CD14-positive monocyte (primary cell): ENCODE measurements around the gene CDKN2AIP. TPM values are rescaled to one million over a fixed set of nuclear protein-coding genes. Genes with fewer than 3 reads are reported as not detected.

Source experiments
- DNase-seq, 3 donors: peaks; one replicate each; pipeline ENCODE4 v3.0.0-alpha.2; 2011 to 2022
- H2AFZ ChIP-seq: 2 replicates; pipeline ENCODE4 v1.6.0; 2012; ENCODE audit warnings: mild to moderate bottlenecking, low read depth, low read length, inconsistent platforms; ENCODE audit not compliant: insufficient read depth, poor library complexity, severe bottlenecking
- H3K27ac ChIP-seq, 2 donors: 1 replicate in 1 of 2; 2 replicates in 1 of 2; pipeline ENCODE4 v1.5.1; 2012 to 2013; ENCODE audit warnings: low read length in 2 of 2, control low read depth in 1 of 2, inconsistent platforms in 1 of 2, low read depth in 1 of 2, mild to moderate bottlenecking in 1 of 2
- H3K27me3 ChIP-seq, 2 donors: one replicate each; pipeline versions ENCODE4 v1.6.0 to v1.6.1; 2011 to 2013; ENCODE audit warnings: low read length in 2 of 2; ENCODE audit not compliant: control insufficient read depth in 2 of 2, insufficient read depth in 2 of 2
- H3K36me3 ChIP-seq, 2 donors: replicated peaks in 1 of 2; 1 replicate in 1 of 2; 2 replicates in 1 of 2; pipeline versions ENCODE4 v1.5.1 to v1.6.1; 2012 to 2013; ENCODE audit warnings: low read length in 2 of 2, control low read depth in 1 of 2, inconsistent platforms in 1 of 2, mild to moderate bottlenecking in 1 of 2; ENCODE audit not compliant: insufficient read depth in 2 of 2, control insufficient read depth in 1 of 2
- H3K4me1 ChIP-seq, 2 donors: 1 replicate in 1 of 2; 2 replicates in 1 of 2; pipeline versions ENCODE4 v1.5.1 to v1.6.1; 2012 to 2013; ENCODE audit warnings: low read length in 2 of 2, control low read depth in 1 of 2, inconsistent platforms in 1 of 2, mild to moderate bottlenecking in 1 of 2, moderate library complexity in 1 of 2; ENCODE audit not compliant: insufficient read depth in 2 of 2, control insufficient read depth in 1 of 2
- H3K4me2 ChIP-seq: replicated peaks from 2 replicates; pipeline ENCODE3; 2012; ENCODE audit warnings: low read length, moderate library complexity, mild to moderate bottlenecking; ENCODE audit not compliant: poor library complexity, severe bottlenecking; ENCODE audit errors: extremely low read depth
- H3K4me3 ChIP-seq, 3 experiments: fragments of 200-600 bp in 1 of 3; sonication (generic) in 1 of 3; replicated peaks in 1 of 3; 1 replicate in 2 of 3; 2 replicates in 1 of 3; pipeline ENCODE4 v1.5.1; 2011 to 2013; ENCODE audit warnings: low read length in 3 of 3, mild to moderate bottlenecking in 3 of 3, control low read depth in 2 of 3, low read depth in 2 of 3, inconsistent platforms in 1 of 3, moderate library complexity in 1 of 3
- H3K79me2 ChIP-seq: 2 replicates; pipeline ENCODE4 v1.6.0; 2012; ENCODE audit warnings: mild to moderate bottlenecking, control low read depth, inconsistent platforms, low read length, moderate library complexity; ENCODE audit not compliant: insufficient read depth
- H3K9ac ChIP-seq: 2 replicates; pipeline ENCODE4 v1.6.0; 2017; ENCODE audit warnings: low read length, mild to moderate bottlenecking; ENCODE audit not compliant: insufficient read depth, poor library complexity, severe bottlenecking
- H3K9me3 ChIP-seq, 2 donors: replicated peaks in 1 of 2; 1 replicate in 1 of 2; 2 replicates in 1 of 2; pipeline versions ENCODE4 v1.5.1 to v1.6.1; 2012 to 2013; ENCODE audit warnings: low read length in 2 of 2, control low read depth in 1 of 2; ENCODE audit not compliant: control insufficient read depth in 1 of 2, insufficient read depth in 1 of 2
- H4K20me1 ChIP-seq: 2 replicates; pipeline ENCODE4 v1.6.0; 2012; ENCODE audit warnings: mild to moderate bottlenecking, low read length, control low read depth, moderate library complexity; ENCODE audit not compliant: insufficient read depth
- H3K27ac Mint-ChIP-seq, 7 donors: one replicate each; pipeline ENCODE4 v1.8.0; 2020; ENCODE audit warnings: mild to moderate bottlenecking in 7 of 7, mixed read lengths in 7 of 7, moderate library complexity in 6 of 7, inconsistent platforms in 2 of 7
- H3K27me3 Mint-ChIP-seq, 3 donors: one replicate each; pipeline ENCODE4 v1.8.0; 2021 to 2022; ENCODE audit warnings: low read depth in 3 of 3, mild to moderate bottlenecking in 3 of 3, mixed read lengths in 3 of 3, moderate library complexity in 3 of 3, inconsistent platforms in 1 of 3
- H3K36me3 Mint-ChIP-seq, 2 donors: one replicate each; pipeline ENCODE4 v1.8.0; 2020; ENCODE audit warnings: mixed read lengths in 2 of 2, inconsistent platforms in 1 of 2, mild to moderate bottlenecking in 1 of 2
- H3K4me1 Mint-ChIP-seq: one replicate; pipeline ENCODE4 v1.8.0; 2020; ENCODE audit warnings: mild to moderate bottlenecking, mixed read lengths
- H3K4me3 Mint-ChIP-seq, 2 donors: one replicate each; pipeline ENCODE4 v1.8.0; 2020; ENCODE audit warnings: mild to moderate bottlenecking in 2 of 2, mixed read lengths in 2 of 2, moderate library complexity in 1 of 2
- H3K9me3 Mint-ChIP-seq, 7 donors: one replicate each; pipeline ENCODE4 v1.8.0; 2020 to 2022; ENCODE audit warnings: mixed read lengths in 7 of 7, mild to moderate bottlenecking in 6 of 7, moderate library complexity in 6 of 7, inconsistent platforms in 2 of 7
- CTCF ChIP-seq: fragments of 200-600 bp; IDR thresholded peaks from one replicate; pipeline ENCODE4 v1.8.0; 2022; ENCODE audit warnings: antibody characterized with exemption, mild to moderate bottlenecking
- WGBS: methylation state at CpG from one replicate; pipeline ENCODE4 v1.1.5; 2013; ENCODE audit warnings: missing lambda C conversion rate; ENCODE audit not compliant: insufficient coverage; 5-methylcytosine and 5-hydroxymethylcytosine counted together
- intact Hi-C, 2 donors: fragments of 100-400 bp; cut with micrococcal nuclease; formaldehyde crosslinking; loops; one replicate each; pipeline versions ENCODE4 v1.15.0 to v1.15.1; 2023
- polyA plus RNA-seq, 3 donors: library from polyadenylated mRNA; depleted of rRNA in 1 of 3; unstranded in 2 of 3; stranded (reverse) in 1 of 3; fragments of 300-500 nt in 2 of 3; fragments of >200 nt in 1 of 3; fragmentation: Illumina TruSeq in 2 of 3; gene quantifications; 1 replicate in 2 of 3; 2 replicates in 1 of 3; pipeline ENCODE4 v1.2.3, GENCODE V29; 2012 to 2021

The CDKN2AIP gene
- polyA plus RNA-seq, 3 donors, result 3.1 to 4.4 (median 3.7) TPM

- H3K4me1 Mint-ChIP-seq, result peaks cover 19% of the 10 kb centered on the region
- Histone ChIP-seq H3K79me2 (peaks cover 12% of the 10 kb centered on the region), H2AFZ (no peak overlapping the region), H3K4me3 (no peak overlapping the region), H4K20me1 (peaks cover 16% of the 10 kb centered on the region), H3K27me3 (no peaks in the 10 kb centered on the region), H3K36me3 (peaks cover 3 to 5% of the 10 kb centered on the region in 2 donors), H3K4me2 (no peak overlapping the region), H3K9me3 (no peaks in the 10 kb centered on the region), H3K27ac (no peak overlapping the region), H3K9ac (no peak overlapping the region), H3K4me1 (peaks cover 22 to 25% of the 10 kb centered on the region in 2 donors)
- H3K36me3 Mint-ChIP-seq, result peaks cover 5 to 6% of the 10 kb centered on the region in 2 donors
- intact Hi-C loops, result loop anchor here in 1 of 2 donors (5.0 kb wide), 1 partner anchor 44 kb away; no protein-coding TSS in a partner anchor
- peaks cover 0 to 9% (median 5%) of the 10 kb centered on the region in 3 donors for H3K27me3 Mint-ChIP-seq
- DNase-seq, result no peak
- no peak overlapping the region for H3K27ac Mint-ChIP-seq
- no peak overlapping the region for H3K4me3 Mint-ChIP-seq
- WGBS, result 100% methylated on average over 1 of the region's 1 CpG
- no peaks in the 10 kb centered on the region for H3K9me3 Mint-ChIP-seq
- TF ChIP-seq CTCF, result no peak
Measured at GRCh38 chr4:183441276-183441675, 3.2 kb upstream of the CDKN2AIP start.

GRCh38 chr4:183443655-183444213, 702 bp upstream of the CDKN2AIP start:
- peak overlapping the region; percentile 89 for H3K9ac ChIP-seq
- TF ChIP-seq CTCF, result no peak
- H3K27me3 Mint-ChIP-seq, result peaks cover 0 to 8% (median 5%) of the 10 kb centered on the region in 3 donors
- H3K27me3 ChIP-seq, result no peaks in the 10 kb centered on the region
- H3K27ac Mint-ChIP-seq, result peak overlapping the region; percentile 87 to 95 (median 95)
- intact Hi-C loops, result loop anchor here in 1 of 2 donors (5.0 kb wide), 1 partner anchor 46 kb away; no protein-coding TSS in a partner anchor
- peaks cover 37% of the 10 kb centered on the region for H3K79me2 ChIP-seq
- under 1% methylated on average over 27 of the region's 30 CpGs for whole genome bisulfite sequencing
- H3K9me3 Mint-ChIP-seq, result no peaks in the 10 kb centered on the region
- peaks cover 35% of the 10 kb centered on the region for H3K4me1 Mint-ChIP-seq
- no peaks in the 10 kb centered on the region for H3K9me3 ChIP-seq
- H2AFZ ChIP-seq, result peak overlapping the region; percentile 94
- peaks cover 27 to 29% of the 10 kb centered on the region in 2 donors for H3K36me3 ChIP-seq
- H3K4me1 ChIP-seq, result peaks cover 35 to 39% of the 10 kb centered on the region in 2 donors
- H3K27ac ChIP-seq, result peak overlapping the region; percentile 92 to 96
- H3K4me3 ChIP-seq, result peak overlapping the region; percentile 50 to 99 (median 92)
- H3K36me3 Mint-ChIP-seq, result peaks cover 25% of the 10 kb centered on the region in 2 donors
- DNase-seq, result peak; percentile 23 to 38 (median 24)
- H4K20me1 ChIP-seq, result peaks cover 39% of the 10 kb centered on the region
- peak overlapping the region; percentile 83 for H3K4me2 ChIP-seq
- H3K4me3 Mint-ChIP-seq, result peak overlapping the region; percentile 89 to 95
